HG03378 (cell line): Measurements from ENCODE around the gene MFAP4.

Experiments
- ATAC-seq: cut with Tn5 transposase; IDR thresholded peaks from one replicate; pipeline ENCODE4 v1.9.1; 2021; ENCODE audit warnings: mild to moderate bottlenecking, moderate library complexity; ENCODE audit not compliant: unreplicated experiment

The MFAP4 gene, protein sequence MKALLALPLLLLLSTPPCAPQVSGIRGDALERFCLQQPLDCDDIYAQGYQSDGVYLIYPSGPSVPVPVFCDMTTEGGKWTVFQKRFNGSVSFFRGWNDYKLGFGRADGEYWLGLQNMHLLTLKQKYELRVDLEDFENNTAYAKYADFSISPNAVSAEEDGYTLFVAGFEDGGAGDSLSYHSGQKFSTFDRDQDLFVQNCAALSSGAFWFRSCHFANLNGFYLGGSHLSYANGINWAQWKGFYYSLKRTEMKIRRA

DNA sequence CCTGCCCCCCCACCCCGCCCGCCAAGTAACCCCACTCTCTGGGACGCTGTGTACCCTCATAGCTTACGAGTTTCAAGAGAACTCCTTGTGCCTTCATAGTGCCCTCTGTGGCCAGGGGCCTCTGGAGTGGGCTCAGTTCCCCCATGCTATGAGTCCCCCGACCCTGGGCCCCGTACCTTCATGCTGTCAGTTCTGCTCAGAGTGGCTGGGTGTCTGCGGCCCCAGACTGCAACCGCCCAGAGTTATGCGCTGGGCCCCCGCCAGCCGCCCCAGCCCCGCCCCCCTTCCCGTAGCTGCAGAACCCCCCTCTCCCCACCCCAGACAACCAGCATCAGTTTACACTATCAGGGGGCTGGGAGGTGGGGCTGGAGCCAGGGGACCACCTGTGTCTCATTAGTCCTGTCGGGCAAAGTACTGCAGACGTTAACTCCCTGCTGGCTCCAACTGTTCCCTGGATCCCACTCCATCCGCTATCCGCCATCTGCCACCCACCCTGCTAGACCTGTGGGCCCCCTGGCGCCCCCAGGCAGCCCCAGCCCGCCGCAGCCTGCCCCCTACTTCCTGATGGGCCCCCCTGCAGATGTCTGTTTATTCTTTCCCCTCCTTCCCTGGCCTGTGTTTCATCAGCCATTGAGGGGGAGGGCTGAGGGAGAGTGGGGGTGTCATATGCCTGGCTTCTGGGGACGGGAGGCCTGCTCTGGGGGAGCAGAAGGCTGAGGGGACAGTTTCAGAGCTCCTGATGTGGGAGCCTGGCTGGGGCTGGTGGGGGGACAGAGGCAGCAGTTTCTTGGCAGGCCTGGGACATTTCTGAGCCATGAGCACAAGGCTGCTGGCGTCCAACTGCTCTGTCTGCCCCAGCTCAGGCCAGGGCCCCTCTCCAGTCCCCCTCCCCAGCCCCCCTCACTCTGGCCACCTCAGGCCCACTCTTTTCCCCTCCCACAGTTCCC is at the start of gene MFAP4:
Gene MFAP4 (minus strand): TSS at position 217 of the 947 bp plus-strand sequence. CDS start 35 bp downstream, at position 182.
- no peak for ATAC-seq

GRCh38 chr17:19433727-19434340 is 46.8 kb upstream of the MFAP4 start:
- ATAC-seq, result no peak

DNA sequence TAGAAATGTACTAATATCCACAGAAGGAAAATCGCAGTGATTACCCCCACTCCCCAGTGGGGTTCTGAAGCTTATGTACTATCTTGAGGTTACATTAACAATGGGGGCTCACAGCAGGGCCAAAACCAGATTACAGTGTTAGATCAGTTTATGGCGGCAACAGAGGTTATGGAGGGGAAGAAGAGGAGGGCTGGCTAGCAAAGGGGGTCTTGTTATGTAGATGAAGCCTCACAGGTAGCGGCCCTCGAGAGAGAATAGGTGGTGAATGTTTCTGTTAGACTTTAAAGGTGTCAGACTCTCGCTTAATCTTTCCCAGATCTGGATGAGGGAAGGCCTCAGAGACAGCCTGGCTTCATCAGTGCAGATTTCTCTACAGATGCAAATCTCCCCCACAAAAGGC is 46.3 kb upstream of the MFAP4 start:
- ATAC-seq, result no peak

GRCh38 chr17:19431691-19432090 is 44.7 kb upstream of the MFAP4 start:
- ATAC-seq, result no peak

DNA sequence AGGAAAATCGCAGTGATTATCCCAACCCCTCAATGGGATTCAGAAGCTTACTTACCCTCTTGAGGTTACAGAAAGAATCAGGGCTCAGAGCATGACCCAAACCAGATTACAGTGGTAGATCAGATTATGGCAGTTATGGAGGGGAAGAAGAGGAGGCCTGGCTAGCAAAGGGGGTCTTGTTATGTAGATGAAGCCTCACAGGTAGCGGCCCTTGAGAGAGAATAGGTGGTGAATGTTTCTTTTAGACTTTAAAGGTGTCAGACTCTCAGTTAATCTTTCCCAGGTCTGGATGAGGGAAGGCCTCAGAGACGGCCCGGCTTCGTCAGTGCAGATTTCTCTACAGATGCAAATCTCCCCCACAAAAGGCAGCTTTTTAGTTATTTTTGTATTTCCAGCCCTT is 39.6 kb upstream of the MFAP4 start:
- ATAC-seq, result no peak

DNA sequence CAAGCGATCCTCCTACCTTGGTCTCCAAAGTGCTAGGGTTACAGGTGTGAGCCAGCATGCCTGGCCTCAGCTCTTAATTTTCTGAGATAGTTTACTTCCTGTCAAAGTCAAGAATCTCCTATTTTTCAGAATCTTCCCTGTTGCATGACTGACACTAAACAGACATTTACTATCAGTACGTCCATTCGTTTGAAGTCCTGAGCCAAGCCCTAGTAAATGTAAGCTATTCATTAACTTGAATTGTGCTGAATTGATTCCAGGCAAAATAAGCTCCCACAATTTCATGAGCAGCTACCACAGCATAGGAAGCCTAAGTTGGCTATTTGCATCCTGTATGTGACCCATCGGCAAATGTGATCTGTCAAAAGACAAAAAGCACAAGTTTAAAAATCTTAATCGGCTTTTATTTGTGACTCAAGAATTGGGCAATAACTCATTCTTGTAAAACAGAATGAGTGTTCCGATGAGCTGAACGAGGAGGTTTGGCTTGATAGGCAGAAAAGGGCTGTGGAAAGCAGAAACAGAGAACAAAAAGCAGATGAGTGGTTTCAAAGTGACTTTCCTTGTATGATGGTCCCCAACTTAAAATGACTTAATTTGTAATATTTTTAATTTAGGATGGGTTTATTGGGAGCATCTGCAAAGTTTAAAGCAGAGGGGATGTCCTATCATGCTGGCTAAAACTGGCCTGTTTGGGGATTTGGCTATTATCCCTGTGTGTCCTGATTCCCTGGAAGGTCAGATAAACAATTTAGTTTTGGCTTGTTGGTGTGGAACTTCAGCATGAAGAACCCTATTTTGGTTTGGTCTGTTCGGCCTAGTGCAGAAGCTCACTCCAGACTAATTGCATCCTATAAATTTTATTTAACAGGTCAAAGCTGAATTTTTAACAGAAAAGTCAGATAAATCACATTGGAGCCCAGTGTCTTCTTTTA is 38.2 kb upstream of the MFAP4 start:
- no peak for ATAC-seq

DNA sequence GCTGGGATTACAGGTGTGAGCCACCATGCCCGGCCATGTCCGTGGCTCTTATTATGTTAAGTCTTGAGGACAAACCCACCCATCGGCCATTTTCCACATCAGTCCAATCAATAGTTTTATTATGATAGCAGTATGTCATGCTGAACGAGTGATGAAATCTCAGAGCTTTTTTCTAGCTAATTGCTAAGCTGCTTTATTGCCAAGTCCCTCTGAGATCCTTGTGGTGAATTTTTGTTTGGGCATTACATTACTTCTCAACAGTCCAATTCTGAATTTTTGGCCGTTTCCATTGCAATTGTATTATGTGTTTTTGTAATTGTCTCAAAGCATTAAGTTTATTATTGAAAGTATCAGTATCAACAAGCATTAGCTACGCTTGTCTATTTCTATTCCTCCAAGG is 34.9 kb upstream of the MFAP4 start:
- no peak for ATAC-seq

DNA sequence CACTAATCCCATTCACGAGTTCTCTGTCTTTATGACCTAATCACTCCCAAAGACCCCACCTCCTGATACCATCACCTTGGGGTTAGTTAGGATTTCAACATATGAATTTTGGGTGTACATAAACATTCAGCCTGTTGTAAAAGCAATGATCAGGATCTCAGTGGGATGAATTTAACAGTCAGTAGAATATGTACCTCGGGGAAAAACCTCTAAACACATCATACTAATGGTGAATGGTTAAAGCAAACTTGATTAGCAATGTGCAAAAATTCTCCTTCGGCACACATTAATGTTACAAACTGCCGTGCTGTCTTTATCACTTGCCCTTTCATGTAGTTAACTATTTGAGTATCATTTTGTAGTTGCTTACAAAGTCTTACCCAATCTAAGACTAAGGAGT is 34.2 kb upstream of the MFAP4 start:
- ATAC-seq, result no peak

DNA sequence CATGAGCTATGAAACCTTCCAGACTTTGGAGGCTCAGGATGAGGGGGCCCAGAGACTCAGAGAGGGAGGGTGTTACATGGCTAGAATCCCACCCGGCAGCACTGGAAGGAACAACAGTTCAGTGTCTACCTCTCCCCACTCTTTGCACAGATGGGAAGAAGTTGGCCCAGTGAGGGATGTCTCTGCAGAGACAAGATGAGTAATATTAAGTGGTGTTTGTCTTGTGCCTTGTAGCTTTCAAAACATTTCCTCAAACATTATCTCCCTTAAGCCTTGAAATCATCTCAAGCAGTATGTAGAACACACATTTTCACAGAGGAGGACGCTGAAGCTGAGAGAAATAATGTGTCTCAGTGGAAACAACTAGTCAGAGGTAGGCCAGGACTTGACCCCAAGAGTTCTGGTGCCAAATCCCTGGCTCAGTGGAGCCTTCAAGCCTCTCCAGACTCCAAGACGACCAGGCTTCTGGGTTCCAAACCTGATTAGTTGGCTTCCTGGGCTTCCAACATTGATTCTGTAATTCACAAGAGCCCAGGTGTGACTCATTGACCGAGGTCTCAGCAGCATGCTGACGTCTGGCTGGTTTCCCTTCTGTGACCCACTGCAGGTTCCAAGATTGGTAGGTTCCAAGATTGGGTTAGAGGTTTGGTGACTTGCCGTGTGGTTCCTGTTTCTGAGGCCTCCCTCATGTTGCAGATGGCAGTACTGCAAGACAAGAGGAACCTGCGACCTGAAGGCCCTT is 31.4 kb upstream of the MFAP4 start:
- no peak for ATAC-seq

DNA sequence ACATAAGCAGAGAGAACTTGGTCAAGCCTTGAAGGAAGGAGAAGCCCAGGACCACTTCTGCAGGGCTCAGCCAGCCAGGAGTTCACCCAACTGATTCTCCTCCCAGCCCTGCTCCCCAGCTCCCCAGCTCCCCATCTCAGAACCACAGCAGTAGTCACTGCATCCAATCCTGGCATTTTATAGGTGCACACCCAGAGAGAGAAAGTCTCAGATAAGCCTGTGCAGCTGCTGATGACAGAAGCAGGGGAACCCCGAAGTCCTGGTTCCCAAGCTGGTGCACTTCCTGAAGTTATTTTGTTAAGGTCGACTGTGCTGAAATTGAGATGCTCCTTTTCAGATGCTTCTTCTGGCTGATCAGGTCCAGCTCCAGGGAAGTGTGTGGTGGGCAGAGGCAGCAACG is 30.6 kb upstream of the MFAP4 start:
- ATAC-seq, result no peak

GRCh38 chr17:19415806-19416775 is 29.1 kb upstream of the MFAP4 start:
- no peak for ATAC-seq

DNA sequence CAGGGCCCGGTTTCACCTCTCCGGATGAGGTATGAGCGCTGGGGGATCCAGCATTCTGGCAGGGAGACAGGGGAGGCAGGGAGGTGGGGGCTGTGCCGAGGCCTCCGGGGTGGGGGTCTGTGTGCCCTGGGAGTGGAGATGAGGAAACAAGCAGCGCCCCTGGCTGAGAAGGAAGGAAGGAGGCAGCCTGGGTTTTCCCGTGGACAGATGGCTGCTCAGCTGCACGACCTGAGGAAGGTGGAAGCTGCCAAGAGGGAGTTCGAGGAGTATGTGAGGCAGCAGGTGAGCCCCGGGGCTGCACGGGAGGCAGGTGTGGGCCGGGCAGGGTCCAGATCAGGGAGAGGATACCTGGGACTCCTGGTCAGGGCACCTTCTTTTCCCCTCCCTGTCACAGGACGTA is 28.3 kb upstream of the MFAP4 start:
- ATAC-seq, result no peak

- no peak for ATAC-seq
Observed at GRCh38 chr17:19414396-19415280, 27.6 kb upstream of the MFAP4 start.

GRCh38 chr17:19413761-19414160 is 26.8 kb upstream of the MFAP4 start:
- no peak for ATAC-seq

DNA sequence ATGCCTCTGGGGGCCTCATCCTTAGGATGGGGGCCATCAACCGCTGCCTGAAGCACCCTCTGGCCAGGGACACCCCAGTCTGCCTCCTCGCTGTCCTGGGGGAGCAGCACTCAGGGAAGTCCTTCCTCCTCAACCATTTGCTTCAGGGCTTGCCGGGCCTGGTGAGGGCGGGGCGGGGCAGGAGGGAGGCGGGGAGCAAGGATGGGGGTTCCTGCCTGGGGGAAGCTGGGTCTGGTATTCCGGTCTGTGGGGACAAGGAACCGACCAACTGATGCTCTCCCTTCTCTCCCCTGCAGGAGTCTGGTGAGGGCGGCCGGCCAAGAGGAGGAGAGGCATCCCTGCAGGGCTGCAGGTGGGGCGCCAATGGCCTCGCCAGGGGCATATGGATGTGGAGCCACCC is 26.0 kb upstream of the MFAP4 start:
- no peak for ATAC-seq

GRCh38 chr17:19412510-19412909 is 25.5 kb upstream of the MFAP4 start:
- no peak for ATAC-seq

DNA sequence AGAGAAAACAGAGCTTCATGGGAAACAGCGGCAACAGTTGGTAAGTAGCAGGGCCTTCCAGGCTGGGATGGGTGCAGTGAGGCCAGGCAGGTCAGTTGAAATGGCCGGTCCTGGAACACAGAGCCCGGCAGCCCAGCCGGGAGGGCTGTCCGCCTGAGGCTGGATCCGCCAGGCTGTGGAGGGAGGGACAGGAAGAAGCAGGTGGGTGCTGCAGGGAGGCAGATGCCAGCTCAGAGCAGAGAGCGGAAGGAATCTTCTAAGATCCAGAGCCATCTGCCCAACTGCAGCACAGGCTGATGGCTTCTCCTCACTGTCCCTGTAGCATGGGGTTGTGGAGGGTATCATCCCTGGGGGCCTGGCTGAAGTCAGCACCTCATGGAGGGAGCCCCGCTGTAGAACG is 24.6 kb upstream of the MFAP4 start:
- ATAC-seq, result no peak
